Measurements from ENCODE around the gene ZNF385A. TPM values are rescaled to one million over a fixed set of nuclear protein-coding genes. Genes with fewer than 3 reads are reported as not detected.

The ZNF385A gene
- total and polyA plus RNA-seq, 2 of the 8 experiments (the other 6 are each of a cell fraction or from before 2014, with no cell fraction given): 5.2 to 14.3 TPM

DNA sequence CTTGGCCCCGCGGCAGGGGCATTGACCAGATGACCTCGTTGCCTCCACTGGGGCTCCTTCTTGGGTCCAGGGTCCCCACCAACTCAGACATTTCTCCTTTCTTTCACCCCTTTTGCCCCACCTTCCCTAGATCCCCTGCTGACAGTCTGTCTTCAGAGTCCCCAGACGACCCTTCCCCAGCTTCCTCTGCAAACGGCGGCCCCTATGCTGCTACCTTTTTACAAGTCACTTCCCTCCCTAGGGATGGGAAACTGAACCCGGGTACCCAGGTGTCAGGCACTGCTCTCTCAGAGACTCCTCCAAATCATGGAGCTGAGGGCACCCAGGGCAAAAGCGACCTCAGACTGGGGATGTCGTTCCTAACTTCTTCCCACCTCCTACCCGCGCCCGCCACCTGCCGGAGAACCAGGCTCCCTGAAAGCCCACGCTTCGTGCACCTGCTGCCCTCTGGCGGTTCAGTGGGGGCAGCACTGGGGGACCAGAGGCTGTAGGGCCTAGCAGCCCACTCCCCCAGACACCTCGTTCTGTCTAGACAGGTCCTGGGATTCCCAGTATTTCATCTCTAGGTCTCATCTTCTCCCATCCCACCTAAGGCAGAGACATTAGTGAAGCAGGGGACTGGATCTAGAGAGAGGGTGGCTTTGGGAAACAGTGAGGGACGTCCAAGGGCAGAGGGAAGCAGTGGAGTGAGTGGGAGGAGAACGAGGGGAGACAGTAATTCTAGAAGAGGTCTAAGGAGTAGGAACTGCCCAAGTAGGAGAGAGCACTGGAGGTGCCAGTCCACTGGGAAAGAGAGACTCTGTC is 4.9 kb downstream of the ZNF385A start (continued):
- no peak for TF ChIP-seq CHD7 (IDR thresholded peaks at IDR 0.05; ENCODE audit: insufficient replicate concordance, low read length)
- peak; percentile 84 for TF ChIP-seq TAF7 (optimal IDR thresholded peaks at IDR 0.05; ENCODE audit: borderline replicate concordance, low read depth, low read length)
- TF ChIP-seq KDM4A (IDR thresholded peaks at IDR 0.05; ENCODE audit: low read depth, low read length, severe bottlenecking): no peak
- 0 out of 2 replicates have a peak, but pooled peaks have one; percentile 65 for TF ChIP-seq RXRA (IDR thresholded peaks at IDR 0.05; ENCODE audit: insufficient read depth, low read depth, low read length)
- no peak for TF ChIP-seq FOSL1 (IDR thresholded peaks at IDR 0.05; ENCODE audit: insufficient read depth, low read depth, low read length)
- TF ChIP-seq, protein P1, sequence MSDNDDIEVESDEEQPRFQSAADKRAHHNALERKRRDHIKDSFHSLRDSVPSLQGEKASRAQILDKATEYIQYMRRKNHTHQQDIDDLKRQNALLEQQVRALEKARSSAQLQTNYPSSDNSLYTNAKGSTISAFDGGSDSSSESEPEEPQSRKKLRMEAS (IDR thresholded peaks at IDR 0.05): peak; percentile 83
- TF ChIP-seq HDAC6 (IDR thresholded peaks at IDR 0.05; ENCODE audit: low read depth, low read length): no peak
- no peak for TF ChIP-seq SP2 (IDR thresholded peaks at IDR 0.05; ENCODE audit: low read length)
- 0 out of 2 replicates have a peak, but pooled peaks have one; percentile 16 for TF ChIP-seq CEBPB (IDR thresholded peaks at IDR 0.05; ENCODE audit: low read depth, low read length)
- peak; percentile 43; the same call in 1 of the 2 replicates for TF ChIP-seq TBP (IDR thresholded peaks at IDR 0.05; ENCODE audit: low read depth, low read length)
